Activated T-cell treated with anti-CD3 and anti-CD28 coated beads, Interleukin-2, amount 50 U/mL, for 4 hours (primary cell): ENCODE results near the gene GPX5. TPM values are rescaled to one million over a fixed set of nuclear protein-coding genes. Genes with fewer than 3 reads are reported as not detected.
A peak's percentile ranks its signal among the peaks of the same experiment; 100 is the strongest.

Source experiments
- ATAC-seq, 2 donors: fragments of 200-7000 bp; cut with Tn5 transposase; one replicate each; pipeline ENCODE4 v1.10.0; 2021
- DNase-seq: peaks from one replicate; pipeline ENCODE4 v3.0.0-alpha.2; 2020
- H3K27me3 Mint-ChIP-seq: one replicate; pipeline ENCODE4 v1.8.0; 2021; ENCODE audit warnings: low read depth, mixed read lengths
- H3K36me3 Mint-ChIP-seq: one replicate; pipeline ENCODE4 v1.8.0; 2022; ENCODE audit warnings: mixed read lengths; ENCODE audit not compliant: insufficient read depth
- H3K4me1 Mint-ChIP-seq: one replicate; pipeline ENCODE4 v1.8.0; 2021; ENCODE audit warnings: low read depth, mixed read lengths
- H3K4me3 Mint-ChIP-seq: one replicate; pipeline ENCODE4 v1.8.0; 2021; ENCODE audit warnings: mild to moderate bottlenecking, moderate library complexity, mixed read lengths
- H3K9me3 Mint-ChIP-seq: one replicate; pipeline ENCODE4 v1.8.0; 2021; ENCODE audit warnings: mixed read lengths
- total RNA-seq, 3 donors: library from RNA; stranded (reverse); gene quantifications; one replicate each; pipeline ENCODE4 v1.2.1, GENCODE V29; 2021

The GPX5 gene, protein sequence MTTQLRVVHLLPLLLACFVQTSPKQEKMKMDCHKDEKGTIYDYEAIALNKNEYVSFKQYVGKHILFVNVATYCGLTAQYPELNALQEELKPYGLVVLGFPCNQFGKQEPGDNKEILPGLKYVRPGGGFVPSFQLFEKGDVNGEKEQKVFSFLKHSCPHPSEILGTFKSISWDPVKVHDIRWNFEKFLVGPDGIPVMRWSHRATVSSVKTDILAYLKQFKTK
- total RNA-seq: not detected

DNA sequence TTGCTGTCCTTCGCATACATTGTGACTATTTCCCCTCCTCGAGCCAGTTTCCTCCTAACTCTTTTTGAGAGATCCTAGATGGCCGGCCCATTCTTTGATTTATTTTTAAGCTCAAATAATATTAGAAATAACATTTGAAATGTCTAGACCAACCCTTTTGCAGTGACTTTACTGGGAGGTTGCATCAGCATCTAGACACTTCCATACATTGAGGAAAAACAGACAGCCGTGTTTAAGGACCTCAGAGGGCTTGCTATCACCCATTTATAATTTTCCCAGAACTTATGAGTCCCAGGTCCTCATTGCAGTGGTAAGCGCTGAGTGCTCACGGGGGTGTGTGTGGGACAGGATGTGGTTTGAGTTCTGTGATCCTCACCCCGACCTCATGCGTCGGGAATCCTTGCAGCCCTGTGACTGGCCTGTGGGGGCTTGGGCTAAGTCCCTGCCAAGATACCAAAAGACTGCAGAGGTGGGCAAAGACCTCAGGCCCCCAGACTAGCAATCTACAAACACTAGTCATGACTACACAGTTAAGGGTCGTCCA, at the start of gene GPX5:
TSS of gene GPX5 (plus strand) at position 386 of the 544 bp plus-strand sequence. CDS start at position 519, 133 bp downstream.
- peaks cover 33% of the 10 kb centered on the region for H3K27me3 Mint-ChIP-seq
- no peaks in the 10 kb centered on the region for H3K36me3 Mint-ChIP-seq
- DNase-seq: no peak
- peaks cover 30% of the 10 kb centered on the region for H3K4me1 Mint-ChIP-seq
- ATAC-seq: peak; percentile 59 to 62
- H3K9me3 Mint-ChIP-seq: no peaks in the 10 kb centered on the region
- no peak within 1 kb of the TSS for H3K4me3 Mint-ChIP-seq

DNA sequence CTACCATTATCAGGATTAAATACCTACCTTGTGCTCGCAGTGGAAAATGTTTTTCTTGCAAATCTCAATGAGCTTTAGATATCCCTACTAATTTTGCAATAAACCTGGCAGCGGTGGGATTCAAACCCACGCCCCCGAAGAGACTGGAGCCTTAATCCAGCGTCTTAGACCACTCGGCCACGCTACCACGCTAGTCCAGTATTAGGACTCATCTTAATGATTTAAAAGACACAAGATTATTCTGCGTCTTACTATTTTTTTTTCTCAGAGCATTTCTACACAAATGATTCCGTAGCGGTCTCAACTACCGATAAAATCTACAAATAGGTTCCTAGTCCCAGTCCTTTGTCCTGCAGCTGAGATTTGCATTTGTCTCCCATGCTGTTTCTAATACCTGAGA, 47.2 kb upstream of the GPX5 start:
- Mint-ChIP-seq H3K9me3 (no peaks in the 10 kb centered on the region), H3K36me3 (no peaks in the 10 kb centered on the region), H3K27me3 (peaks cover 66% of the 10 kb centered on the region), H3K4me3 (no peak overlapping the region), H3K4me1 (peaks cover 3% of the 10 kb centered on the region)
- no peak for ATAC-seq
- no peak for DNase-seq

DNA sequence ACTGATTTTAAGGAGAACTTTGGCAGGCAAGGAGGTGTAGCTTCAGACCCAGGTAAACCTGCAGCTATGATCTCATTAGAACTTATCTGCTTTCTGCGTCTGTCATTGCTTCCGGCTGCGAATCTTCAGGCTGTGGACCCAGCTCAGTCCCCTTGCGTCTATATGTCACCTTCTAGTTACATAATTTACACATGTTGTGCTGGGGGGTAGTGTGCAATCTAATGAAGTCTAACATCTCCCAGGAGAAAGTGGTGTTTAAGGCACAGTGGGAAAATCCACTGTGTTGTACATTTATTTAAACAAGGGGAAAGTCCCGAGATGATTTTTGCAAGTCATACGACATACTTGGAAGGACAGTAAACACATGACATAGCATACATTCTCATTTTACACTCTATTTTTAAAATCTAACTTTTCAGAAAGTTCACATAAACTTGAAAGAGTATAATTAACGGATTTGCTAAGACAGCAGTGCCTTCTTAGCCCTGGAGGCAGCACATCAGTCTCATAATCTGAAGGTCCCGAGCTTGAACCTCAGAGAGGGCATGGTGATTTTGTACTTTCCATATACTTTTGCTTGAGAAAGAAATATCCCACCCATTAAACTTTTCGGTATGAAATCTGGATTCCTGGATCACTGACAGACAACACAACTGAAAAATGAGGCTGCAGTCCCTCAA, 45.3 kb upstream of the GPX5 start:
- ATAC-seq (no peak), DNase-seq (no peak)
- Mint-ChIP-seq H3K27me3 (peaks cover 57% of the 10 kb centered on the region), H3K4me1 (peaks cover 3% of the 10 kb centered on the region), H3K36me3 (no peaks in the 10 kb centered on the region), H3K9me3 (no peaks in the 10 kb centered on the region), H3K4me3 (no peak overlapping the region)

DNA sequence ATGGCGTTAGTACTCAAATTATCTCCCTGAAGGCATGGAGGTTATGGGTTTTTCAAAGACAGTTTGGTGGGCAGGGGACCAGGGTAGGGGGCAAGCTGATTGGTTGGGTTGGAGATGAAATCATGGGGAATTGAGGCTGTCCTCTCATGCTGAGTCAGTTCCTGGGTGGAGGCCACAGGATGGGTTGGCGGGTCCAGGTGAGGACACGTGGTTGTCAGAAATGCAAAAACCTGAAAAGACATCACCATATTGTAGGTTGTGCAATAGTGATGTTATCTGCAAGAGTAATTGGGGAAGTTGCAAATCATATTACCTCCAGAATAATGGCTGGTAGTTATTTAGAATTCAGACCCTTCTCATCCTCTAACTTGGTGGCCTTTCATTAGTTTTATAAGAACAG, 40.2 kb upstream of the GPX5 start:
- no peaks in the 10 kb centered on the region for H3K9me3 Mint-ChIP-seq
- ATAC-seq: no peak
- H3K4me3 Mint-ChIP-seq: no peak overlapping the region
- peaks cover 54% of the 10 kb centered on the region for H3K27me3 Mint-ChIP-seq
- H3K36me3 Mint-ChIP-seq: no peaks in the 10 kb centered on the region
- H3K4me1 Mint-ChIP-seq: peaks cover 13% of the 10 kb centered on the region
- no peak for DNase-seq

DNA sequence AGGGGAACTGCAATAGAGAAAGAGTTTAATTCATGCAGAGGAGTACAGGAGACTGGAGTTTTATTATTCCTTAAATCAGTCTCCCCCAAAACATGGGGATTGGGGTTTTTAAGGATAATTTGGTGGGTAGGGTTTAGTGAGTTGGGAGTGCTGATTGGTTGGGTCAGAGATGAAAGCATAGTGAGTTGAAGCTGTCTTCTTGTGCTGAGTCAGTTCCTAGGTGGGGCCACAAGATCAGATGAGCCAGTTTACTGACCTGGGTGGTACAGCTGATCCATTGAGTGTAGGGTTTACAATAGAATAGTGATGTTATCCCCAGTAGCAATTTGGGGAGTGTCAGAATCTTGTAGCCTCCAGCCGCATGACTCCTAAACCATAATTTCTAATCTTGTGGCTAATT, 39.1 kb upstream of the GPX5 start:
- no peaks in the 10 kb centered on the region for H3K36me3 Mint-ChIP-seq

DNA sequence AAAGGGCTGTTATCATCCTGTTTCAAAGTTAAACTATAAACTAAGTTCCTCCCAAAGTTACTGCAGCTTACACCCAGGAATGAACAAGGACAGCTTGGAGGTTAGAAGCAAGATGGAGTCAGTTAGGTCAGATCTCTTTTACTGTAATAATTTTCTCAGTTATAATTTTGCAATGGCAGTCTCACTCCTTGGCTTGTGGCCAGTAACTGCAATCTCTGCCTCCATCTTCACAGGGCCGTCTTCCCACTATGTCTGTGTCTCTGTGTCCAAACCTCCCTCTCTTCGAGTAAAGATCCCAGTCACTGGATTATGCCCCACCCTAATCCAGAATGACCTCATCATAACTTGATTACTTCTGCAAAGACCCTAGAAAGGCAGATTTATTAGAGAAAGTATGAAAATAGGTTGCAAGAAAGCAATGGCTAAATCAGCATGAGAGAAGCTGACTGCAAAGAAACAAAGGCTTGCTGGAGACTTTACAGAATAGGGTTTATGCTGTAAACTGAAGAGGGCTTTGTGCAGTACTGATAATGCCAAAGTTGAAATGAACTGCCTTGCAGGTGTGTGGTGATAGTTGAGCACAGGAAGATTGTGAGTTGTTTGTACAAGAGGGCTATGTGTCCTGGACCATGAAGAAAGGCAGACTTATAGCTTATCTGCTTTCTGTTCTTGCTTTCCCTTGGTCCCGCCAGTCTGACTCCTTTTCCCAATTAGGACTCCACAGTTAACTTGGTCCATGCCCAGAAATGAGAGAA, 38.5 kb upstream of the GPX5 start:
- Mint-ChIP-seq H3K9me3 (no peaks in the 10 kb centered on the region), H3K4me1 (peaks cover 19% of the 10 kb centered on the region), H3K4me3 (no peak overlapping the region), H3K36me3 (no peaks in the 10 kb centered on the region), H3K27me3 (peaks cover 60% of the 10 kb centered on the region)
- ATAC-seq (no peak), DNase-seq (no peak)

More for the DNA sequence above, 39.1 kb upstream of the GPX5 start:
- DNase-seq (no peak), ATAC-seq (no peak)
- H3K27me3 Mint-ChIP-seq: peaks cover 60% of the 10 kb centered on the region
- peaks cover 15% of the 10 kb centered on the region for H3K4me1 Mint-ChIP-seq
- H3K4me3 Mint-ChIP-seq: no peak overlapping the region
- no peaks in the 10 kb centered on the region for H3K9me3 Mint-ChIP-seq

DNA sequence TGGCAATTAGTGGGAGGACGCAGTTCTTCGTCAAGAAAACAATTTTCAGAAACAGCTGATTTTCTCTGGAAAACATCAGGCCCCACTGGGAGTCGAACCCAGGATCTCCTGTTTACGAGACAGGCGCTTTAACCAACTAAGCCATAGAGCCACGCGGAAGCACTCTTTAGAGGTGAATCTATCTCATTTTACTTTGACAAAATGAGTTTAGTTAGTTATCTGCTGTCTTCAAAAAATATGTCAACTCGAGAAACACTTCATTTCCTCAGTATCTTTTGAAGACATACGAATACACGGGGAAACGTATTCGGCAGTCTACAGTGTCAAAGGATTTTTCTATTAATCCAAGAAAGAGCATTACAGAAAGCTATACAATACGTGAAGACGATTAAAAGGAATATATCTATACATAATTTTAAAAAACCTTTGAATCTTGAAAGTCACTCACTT, 36.7 kb upstream of the GPX5 start:
- ATAC-seq (peak in 1 of 2 donors; percentile 20), DNase-seq (no peak)
- Mint-ChIP-seq H3K27me3 (peaks cover 60% of the 10 kb centered on the region), H3K4me3 (peak overlapping the region; percentile 68), H3K36me3 (no peaks in the 10 kb centered on the region), H3K4me1 (peaks cover 19% of the 10 kb centered on the region), H3K9me3 (no peaks in the 10 kb centered on the region)

DNA sequence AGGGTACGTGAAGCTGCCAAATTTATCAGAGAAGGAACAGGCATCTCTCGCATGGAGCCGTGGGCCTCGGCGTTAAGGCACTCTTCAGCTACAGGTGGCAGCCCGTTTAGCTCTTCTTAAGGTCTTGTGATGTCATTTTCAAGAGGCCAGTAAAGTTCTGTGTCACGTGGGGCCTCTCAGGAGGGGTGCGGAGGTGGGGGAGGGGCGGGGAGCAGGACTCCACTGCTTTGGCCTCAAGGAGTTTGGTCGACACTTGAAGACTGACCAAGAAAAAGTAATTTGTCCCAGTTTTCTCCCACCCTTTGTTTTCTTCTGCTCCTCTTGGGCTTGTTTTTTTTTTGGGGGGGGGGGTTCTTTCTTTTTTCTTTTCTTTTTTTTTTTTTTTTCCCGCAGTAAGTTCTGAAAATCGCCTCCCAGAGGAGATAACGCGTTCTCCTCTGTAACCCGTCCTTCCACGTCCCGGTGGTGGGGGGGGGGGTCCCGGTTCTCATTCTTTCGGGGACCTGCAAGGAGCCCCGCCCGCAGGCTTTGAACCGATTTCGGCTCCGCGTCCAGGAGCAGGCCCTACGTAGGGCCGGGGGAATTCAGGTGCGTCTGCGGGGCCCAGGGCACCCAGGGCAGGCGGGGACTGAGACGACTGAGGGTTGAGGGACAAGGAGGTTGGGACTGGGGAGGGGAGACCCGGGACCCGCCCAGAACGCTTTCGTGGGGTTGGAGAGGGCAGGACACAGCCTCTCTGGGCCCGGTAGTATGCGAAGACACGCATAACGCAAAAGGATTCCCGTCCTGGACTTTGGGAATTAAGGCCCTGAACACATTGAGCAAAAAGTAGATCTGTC, 36.1 kb upstream of the GPX5 start:
- DNase-seq (peak; percentile 12), ATAC-seq (peak; percentile 69 to 77)
- no peaks in the 10 kb centered on the region for H3K36me3 Mint-ChIP-seq
- no peaks in the 10 kb centered on the region for H3K9me3 Mint-ChIP-seq
- peak overlapping the region; percentile 68 for H3K4me3 Mint-ChIP-seq
- H3K4me1 Mint-ChIP-seq: peaks cover 19% of the 10 kb centered on the region
- peaks cover 62% of the 10 kb centered on the region for H3K27me3 Mint-ChIP-seq

DNA sequence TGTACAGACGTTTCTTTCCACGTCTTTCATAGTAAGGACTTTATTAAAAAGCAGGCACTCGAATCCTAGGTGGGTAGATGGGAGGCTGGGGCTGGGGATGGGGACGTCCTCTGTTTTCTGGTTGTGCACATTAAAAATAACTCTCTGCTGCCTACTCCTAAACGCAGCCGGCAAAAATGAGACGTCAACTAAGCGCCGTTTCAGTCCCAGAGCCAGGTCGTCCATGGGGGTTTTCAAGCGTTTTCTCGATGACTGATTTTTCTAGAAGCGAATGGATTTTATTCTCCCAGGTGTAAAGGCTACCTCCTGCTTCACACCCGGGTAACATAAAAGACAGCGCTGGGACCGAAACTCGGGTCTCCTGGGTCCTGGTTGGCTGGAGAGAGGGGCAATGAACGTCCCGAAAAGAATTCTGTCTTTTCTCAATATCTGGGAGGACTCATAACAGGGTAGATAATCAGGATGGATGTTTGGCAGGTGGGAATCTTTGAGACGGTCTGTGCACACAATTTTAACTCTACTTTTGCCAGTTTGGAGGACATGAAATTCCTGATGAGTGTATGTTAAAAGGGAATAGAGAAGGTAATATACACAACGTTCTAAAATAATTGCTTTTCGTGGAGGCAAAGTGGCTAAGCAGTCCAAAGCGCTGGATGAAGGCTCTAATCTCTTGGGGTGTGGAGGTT, 35.3 kb upstream of the GPX5 start:
- DNase-seq (no peak), ATAC-seq (peak; percentile 16 to 40)
- no peaks in the 10 kb centered on the region for H3K9me3 Mint-ChIP-seq
- H3K4me3 Mint-ChIP-seq: peak overlapping the region; percentile 68
- peaks cover 62% of the 10 kb centered on the region for H3K27me3 Mint-ChIP-seq
- peaks cover 19% of the 10 kb centered on the region for H3K4me1 Mint-ChIP-seq
- no peaks in the 10 kb centered on the region for H3K36me3 Mint-ChIP-seq

DNA sequence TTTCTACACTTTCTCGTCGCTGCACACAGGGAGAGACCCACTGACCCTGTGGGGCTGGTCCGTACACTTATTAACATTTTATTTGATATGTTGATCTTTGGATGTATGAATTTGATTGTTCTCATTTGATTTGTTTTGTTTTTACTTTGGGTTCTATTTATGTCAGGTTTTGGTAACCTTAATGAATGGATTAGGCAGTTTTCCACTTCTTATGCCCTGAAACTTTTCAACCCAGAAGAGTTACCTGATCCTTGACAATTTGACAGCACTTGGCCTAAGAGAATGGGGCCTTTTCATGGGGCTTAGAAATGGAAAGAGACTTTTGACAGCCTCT, 33.7 kb upstream of the GPX5 start:
- H3K4me3 Mint-ChIP-seq: no peak overlapping the region
- peaks cover 19% of the 10 kb centered on the region for H3K4me1 Mint-ChIP-seq
- no peaks in the 10 kb centered on the region for H3K9me3 Mint-ChIP-seq
- peaks cover 61% of the 10 kb centered on the region for H3K27me3 Mint-ChIP-seq
- DNase-seq: no peak
- ATAC-seq: no peak
- H3K36me3 Mint-ChIP-seq: no peaks in the 10 kb centered on the region

DNA sequence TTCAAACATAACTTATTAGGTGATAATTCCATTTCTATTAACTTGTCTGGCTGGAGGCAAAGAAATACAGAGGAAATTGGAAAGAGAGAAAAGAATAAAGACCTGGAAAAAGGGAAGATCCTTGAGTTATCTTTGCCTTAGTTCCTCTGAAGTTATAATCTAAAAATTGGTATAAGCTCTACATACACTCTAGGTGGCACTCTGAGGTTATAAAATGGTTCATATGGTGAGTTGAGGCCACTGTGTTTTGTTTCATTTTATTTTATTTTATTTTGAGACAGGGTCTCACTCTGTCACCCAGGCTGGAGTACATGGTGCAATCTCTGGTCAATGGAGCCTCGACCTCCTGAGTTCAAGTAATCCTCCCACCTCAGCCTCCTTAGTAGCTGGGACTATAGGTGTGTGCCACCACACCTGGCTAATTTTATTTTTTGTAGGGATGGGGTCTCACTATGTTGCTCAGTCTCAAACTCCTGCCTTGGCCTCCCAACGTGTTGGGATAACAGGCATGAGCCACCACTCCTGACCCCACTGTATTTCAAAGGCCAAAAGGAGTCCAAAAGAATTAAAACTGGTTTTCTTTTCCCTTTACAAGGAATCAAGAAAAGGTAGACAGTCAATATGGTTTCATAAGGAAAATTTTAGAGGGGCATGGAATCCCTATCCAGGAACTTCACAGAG, 29.4 kb upstream of the GPX5 start:
- Mint-ChIP-seq H3K27me3 (peaks cover 32% of the 10 kb centered on the region), H3K36me3 (no peaks in the 10 kb centered on the region), H3K9me3 (no peaks in the 10 kb centered on the region), H3K4me3 (no peak overlapping the region), H3K4me1 (peaks cover 3% of the 10 kb centered on the region)
- no peak for ATAC-seq
- no peak for DNase-seq

DNA sequence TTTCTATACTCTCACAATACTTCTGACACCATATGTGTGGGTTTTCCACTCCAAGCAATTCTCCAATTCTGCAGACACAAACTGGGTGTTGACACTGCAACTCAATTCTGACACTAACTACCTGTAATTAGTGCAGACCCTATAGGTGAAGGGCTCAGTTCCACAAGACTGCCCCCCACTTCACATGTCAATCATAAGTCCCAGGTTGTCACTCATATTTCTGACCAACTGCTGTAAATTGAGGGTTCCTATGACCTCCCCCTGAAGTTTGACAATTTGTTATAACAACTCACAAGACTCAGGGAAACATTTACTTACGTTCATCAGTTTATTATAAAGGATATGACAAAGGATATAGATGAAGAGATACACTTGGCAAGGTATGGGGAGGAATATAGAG, 28.4 kb upstream of the GPX5 start:
- Mint-ChIP-seq H3K9me3 (no peaks in the 10 kb centered on the region), H3K4me3 (no peak overlapping the region), H3K4me1 (no peaks in the 10 kb centered on the region), H3K36me3 (no peaks in the 10 kb centered on the region), H3K27me3 (peaks cover 21% of the 10 kb centered on the region)
- ATAC-seq: no peak
- DNase-seq: no peak

DNA sequence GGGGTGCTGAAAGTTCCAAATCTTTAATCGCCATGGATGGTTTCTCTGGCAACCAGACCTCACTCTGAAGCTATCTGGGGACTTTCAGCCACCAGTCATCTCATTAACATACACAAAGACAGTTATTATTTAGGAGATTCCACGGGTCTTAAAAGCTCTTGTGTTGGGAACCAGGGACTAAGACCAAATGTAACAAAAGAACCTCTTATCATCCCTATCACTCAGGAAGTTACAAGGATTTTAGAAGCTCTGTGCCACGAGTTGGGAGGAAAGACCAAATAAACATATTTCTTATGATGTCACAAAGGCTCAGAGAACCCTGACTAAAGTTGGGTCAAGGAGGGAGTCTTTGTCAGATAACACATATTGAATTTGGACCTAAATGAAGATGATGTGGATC, 27.8 kb upstream of the GPX5 start:
- no peaks in the 10 kb centered on the region for H3K9me3 Mint-ChIP-seq

More for the DNA sequence above, 27.8 kb upstream of the GPX5 start:
- no peaks in the 10 kb centered on the region for H3K36me3 Mint-ChIP-seq
- H3K4me1 Mint-ChIP-seq: no peaks in the 10 kb centered on the region
- H3K4me3 Mint-ChIP-seq: no peak overlapping the region
- peaks cover 17% of the 10 kb centered on the region for H3K27me3 Mint-ChIP-seq
- no peak for ATAC-seq
- no peak for DNase-seq
